GM12874 (cell line): ENCODE results near the gene ATG16L1.

Source experiments
- CTCF ChIP-seq: IDR thresholded peaks from 2 replicates; pipeline ENCODE4 v1.5.1; 2011; ENCODE audit warnings: low read depth, mild to moderate bottlenecking, control low read depth, low read length, moderate library complexity; ENCODE audit not compliant: insufficient read depth

Gene ATG16L1

GRCh38 chr2:233341296-233341695 lies 89.8 kb downstream of the ATG16L1 start:
- TF ChIP-seq CTCF = no peak

GRCh38 chr2:233342301-233342700 lies 90.8 kb downstream of the ATG16L1 start:
- TF ChIP-seq CTCF = no peak

GRCh38 chr2:233343171-233343705 lies 91.8 kb downstream of the ATG16L1 start:
- TF ChIP-seq CTCF = no peak
